SHP77 treated with DMSO at 0.1 percent for 48 hours (cell line): ENCODE data around the gene C22orf42.
"Not testable (repeated sequence)": the region's sequence is repeated elsewhere in the genome, so short reads cannot be mapped to it uniquely, and the experiment has no call there.

Experiments used
- DNase-seq: peaks from one replicate; lab custom pipeline; 2025; lab: John Stamatoyannopoulos, UW

Gene C22orf42

GRCh38 chr22:32135958-32136357, 23.1 kb downstream of the C22orf42 start:
- not testable (repeated sequence) for DNase-seq

GRCh38 chr22:32134796-32135195, 24.3 kb downstream of the C22orf42 start:
- not testable (repeated sequence) for DNase-seq

GRCh38 chr22:32132783-32133182, 26.3 kb downstream of the C22orf42 start:
- no peak for DNase-seq

GRCh38 chr22:32132126-32132525, 27.0 kb downstream of the C22orf42 start:
- no peak for DNase-seq

- DNase-seq = no peak
Measured at GRCh38 chr22:32130464-32130863, 28.6 kb downstream of the C22orf42 start.

GRCh38 chr22:32127904-32128303, 31.2 kb downstream of the C22orf42 start:
- DNase-seq = no peak

GRCh38 chr22:32123657-32124056, 35.4 kb downstream of the C22orf42 start:
- DNase-seq = no peak

- DNase-seq = no peak
Measured at GRCh38 chr22:32122899-32123298, 36.2 kb downstream of the C22orf42 start.

GRCh38 chr22:32120603-32121002, 38.5 kb downstream of the C22orf42 start:
- no peak for DNase-seq

- no peak for DNase-seq
Measured at GRCh38 chr22:32119568-32120235, 39.4 kb downstream of the C22orf42 start.

- DNase-seq = no peak
Measured at GRCh38 chr22:32112380-32112779, 46.7 kb downstream of the C22orf42 start.

- no peak for DNase-seq
Measured at GRCh38 chr22:32106930-32107329, 52.2 kb downstream of the C22orf42 start.

GRCh38 chr22:32103658-32104315, 55.3 kb downstream of the C22orf42 start:
- no peak for DNase-seq

- DNase-seq = no peak
Measured at GRCh38 chr22:32100711-32101110, 58.4 kb downstream of the C22orf42 start.
